Mucosa of stomach (tissue), 1 donor: ENCODE measurements around the gene NUP62.
"Not testable (repeated sequence)": the region's sequence is repeated elsewhere in the genome, so short reads cannot be mapped to it uniquely, and the experiment has no call there.

ENCODE experiments used
- H3K27me3 ChIP-seq: one replicate; pipeline ENCODE4 v1.7.0; 2013; ENCODE audit warnings: mild to moderate bottlenecking, low read length; ENCODE audit not compliant: control insufficient read depth, insufficient read depth
- H3K36me3 ChIP-seq: one replicate; pipeline ENCODE4 v1.7.0; 2013; ENCODE audit warnings: low read length; ENCODE audit not compliant: control insufficient read depth, insufficient read depth
- H3K4me1 ChIP-seq: one replicate; pipeline ENCODE4 v1.7.0; 2013; ENCODE audit warnings: mild to moderate bottlenecking, low read length; ENCODE audit not compliant: control insufficient read depth, insufficient read depth
- H3K4me3 ChIP-seq: one replicate; pipeline ENCODE4 v1.7.0; 2013; ENCODE audit warnings: low read length
- H3K9ac ChIP-seq: one replicate; pipeline ENCODE4 v1.7.0; 2013; ENCODE audit warnings: mild to moderate bottlenecking, low read length, moderate library complexity
- H3K9me3 ChIP-seq: one replicate; pipeline ENCODE4 v1.7.0; 2013; ENCODE audit warnings: mild to moderate bottlenecking, low read length, moderate library complexity; ENCODE audit not compliant: control insufficient read depth
- donor health status: Pancreatic carcinoma.

Gene NUP62

DNA sequence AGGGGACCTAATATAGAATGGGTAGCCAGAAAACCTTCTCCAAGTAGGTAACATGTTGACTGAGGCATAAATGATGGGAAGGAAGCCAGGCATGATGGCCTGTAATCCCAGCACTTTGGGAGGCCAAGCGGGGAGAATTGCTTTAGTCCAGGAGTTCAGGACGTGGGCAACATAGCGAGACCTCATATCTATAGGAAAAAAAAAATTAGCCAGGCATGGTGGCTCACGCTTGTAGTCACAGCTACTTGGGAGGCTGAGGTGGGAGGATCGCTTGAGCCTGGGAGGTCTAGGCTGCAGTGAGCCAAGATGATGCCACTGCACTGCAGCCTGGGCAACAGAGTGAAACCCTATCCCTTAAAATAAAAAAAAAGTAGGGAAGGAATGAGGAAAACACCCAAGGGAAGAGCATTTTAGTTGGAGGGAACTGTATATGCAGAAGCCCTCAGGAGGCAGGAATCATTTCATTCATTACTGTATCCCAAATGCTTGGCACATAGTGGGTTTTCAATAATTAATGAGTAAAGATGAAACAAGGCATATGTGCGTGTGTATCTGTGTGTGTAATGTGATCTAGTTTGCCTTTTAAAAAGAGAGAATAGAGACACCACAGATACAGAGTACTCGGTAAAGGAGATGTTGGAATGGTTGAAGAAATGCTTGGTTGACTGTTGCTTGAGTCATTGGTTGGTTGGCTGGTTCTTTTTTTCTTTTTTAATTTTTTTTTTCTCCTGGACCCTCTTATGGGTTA lies 2.2 kb upstream of the NUP62 start:
- H3K27me3 ChIP-seq: no peaks in the 10 kb centered on the region
- no peaks in the 10 kb centered on the region for H3K36me3 ChIP-seq
- H3K4me3 ChIP-seq: no peak overlapping the region
- H3K9me3 ChIP-seq: no peaks in the 10 kb centered on the region
- H3K4me1 ChIP-seq: peaks cover 15% of the 10 kb centered on the region
- H3K9ac ChIP-seq: no peak overlapping the region

DNA sequence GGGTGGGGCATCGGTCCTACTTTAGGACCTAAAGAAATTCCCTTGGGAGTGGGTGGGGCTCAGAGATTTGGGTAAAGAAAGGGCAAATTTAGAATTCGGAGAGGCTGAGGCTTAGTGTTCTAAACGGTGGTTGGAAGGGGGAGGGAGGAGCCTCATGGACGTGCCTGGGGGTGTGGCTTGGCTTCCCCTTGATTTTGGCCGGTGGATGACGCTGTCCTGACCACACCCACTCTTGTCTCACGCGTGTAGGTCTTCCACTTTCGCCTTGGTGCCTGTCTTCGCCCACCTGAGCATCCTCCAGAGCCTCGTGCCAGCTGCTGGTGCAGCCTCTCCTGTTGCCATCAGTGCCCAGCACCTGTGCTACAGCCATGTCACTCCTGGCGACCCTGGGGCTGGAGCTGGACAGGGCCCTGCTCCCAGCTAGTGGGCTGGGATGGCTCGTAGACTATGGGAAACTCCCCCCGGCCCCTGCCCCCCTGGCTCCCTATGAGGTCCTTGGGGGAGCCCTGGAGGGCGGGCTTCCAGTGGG lies 1.2 kb upstream of the NUP62 start:
- H3K27me3 ChIP-seq: no peaks in the 10 kb centered on the region
- H3K4me3 ChIP-seq: no peak overlapping the region

DNA sequence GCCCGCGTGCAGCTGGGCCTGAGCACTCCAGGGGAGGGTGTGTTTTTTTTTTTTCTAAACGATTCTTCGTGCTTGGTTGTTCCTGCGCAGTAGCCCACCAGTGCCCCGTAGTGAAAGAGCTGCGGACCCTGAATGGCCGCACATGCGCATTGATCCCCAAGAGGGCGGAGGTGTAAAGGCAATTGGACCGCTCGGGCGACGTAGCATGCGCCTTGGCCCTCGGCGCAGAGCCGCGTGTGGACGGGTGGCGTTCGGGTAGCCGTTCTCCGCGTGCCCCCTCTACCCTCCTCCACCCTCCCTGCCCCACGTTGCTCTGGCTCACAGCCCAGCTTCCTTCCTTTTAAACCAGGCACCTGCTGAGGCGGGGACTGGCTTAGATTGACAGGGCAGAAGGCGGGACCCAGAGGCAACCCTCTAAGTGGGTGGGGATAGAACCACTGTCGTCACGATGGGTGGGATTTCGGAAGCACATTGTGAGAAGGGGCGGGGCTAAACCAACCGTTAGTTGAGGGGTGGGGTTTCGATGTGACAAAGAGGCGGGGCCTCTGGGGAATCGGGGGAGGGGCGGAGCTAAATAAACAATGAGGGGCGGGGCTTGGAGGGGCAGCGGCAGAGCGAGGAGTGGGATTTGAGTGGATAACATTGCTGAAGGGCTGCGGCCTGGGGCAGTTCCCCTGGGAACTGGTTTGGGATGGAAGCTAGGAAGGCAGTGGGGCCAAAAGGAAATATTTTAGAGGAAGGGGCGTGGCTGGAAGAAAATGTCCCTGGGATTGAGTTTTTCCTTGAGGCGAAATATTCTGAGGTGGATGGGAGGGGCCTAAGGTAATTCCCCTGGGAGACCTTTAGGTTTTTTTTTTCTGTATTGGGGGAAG lies 543 bp upstream of the NUP62 start:
- Histone ChIP-seq H3K4me3 (peak overlapping the region; percentile 79), H3K9me3 (no peaks in the 10 kb centered on the region), H3K4me1 (peaks cover 15% of the 10 kb centered on the region), H3K27me3 (no peaks in the 10 kb centered on the region), H3K9ac (peak overlapping the region; percentile 78), H3K36me3 (no peaks in the 10 kb centered on the region)

More for the DNA sequence above, 1.2 kb upstream of the NUP62 start:
- Histone ChIP-seq H3K9me3 (no peaks in the 10 kb centered on the region), H3K36me3 (no peaks in the 10 kb centered on the region), H3K9ac (no peak overlapping the region), H3K4me1 (peaks cover 15% of the 10 kb centered on the region)

DNA sequence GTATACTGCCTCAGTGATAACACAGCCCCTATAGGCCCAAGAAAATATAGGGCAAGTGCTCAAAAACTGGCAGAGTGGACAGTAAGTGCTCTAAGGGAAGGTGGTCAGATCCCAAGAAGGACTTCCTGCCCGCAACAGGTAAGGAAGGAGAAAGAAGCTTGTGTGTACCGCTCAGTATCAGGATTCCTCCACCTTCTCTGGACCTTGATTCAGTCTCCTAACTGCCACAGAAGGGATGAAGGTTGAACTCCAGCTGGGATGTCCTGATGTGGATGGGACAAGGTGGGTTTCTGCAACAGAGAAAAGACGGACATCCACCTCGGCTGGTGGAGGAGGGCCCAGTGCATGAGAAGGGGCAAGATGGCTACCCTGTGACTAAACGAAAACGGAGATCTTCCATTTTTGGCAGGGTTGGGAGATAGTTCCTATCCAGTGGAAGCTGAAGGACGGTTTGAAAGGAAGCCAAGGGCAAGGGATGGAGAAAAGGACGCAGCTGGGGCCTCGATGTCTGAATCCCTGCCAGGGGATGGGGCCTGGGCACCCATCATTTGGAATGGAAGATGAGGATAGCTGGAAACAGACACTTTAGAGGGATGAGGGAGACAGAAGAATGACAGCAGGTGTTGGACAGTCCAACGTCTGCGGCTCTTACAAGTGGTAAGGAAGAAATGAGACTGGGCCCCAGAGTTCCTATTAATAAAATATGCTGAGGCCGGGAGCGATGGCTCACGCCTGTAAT lies 1.6 kb downstream of the NUP62 start:
- Histone ChIP-seq H3K36me3 (no peaks in the 10 kb centered on the region), H3K9me3 (no peaks in the 10 kb centered on the region), H3K4me1 (peaks cover 15% of the 10 kb centered on the region), H3K27me3 (no peaks in the 10 kb centered on the region), H3K4me3 (no peak overlapping the region), H3K9ac (peak overlapping the region; percentile 78)

DNA sequence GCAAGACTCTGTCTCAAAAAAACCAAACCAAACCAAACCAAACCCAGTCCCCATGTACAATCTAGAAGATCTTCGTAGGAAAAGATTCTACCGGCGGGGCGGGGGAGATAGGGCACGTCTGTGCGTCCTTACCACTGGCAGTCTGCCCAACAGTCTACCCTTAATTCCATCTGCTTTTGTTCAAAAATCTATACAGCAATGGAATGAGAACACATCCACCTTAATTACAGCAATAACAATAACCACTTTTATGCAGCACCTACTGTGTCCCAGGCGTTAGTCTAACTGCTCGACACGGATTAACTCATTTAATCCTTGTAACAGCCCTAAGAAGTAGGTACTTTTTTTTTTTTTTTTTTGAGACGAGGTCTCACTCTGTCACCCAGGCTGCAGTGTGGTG lies 2.8 kb downstream of the NUP62 start:
- Histone ChIP-seq H3K4me3 (no peak overlapping the region), H3K9ac (no peak overlapping the region), H3K4me1 (peaks cover 15% of the 10 kb centered on the region), H3K9me3 (no peaks in the 10 kb centered on the region), H3K27me3 (no peaks in the 10 kb centered on the region), H3K36me3 (no peaks in the 10 kb centered on the region)

DNA sequence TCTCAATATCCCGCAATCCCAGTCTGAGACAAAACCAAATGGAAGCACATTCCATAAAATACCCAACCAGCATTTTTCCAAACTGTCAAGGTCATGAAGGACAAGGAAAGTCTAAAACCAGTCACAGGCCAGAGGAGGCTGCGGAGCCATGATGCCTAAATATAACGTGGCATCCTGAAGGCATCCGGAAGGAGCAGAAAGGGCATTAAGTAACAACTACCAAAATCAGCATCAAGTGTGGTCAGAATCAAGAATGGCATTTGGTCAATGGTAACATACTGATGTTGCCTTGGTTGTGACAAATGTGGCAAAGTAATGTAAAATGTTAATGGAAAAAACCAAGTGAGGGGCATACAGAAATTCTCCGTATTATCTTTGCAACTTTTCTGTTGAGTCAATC lies 3.8 kb downstream of the NUP62 start:
- Histone ChIP-seq H3K27me3 (no peaks in the 10 kb centered on the region), H3K36me3 (no peaks in the 10 kb centered on the region), H3K4me3 (no peak overlapping the region), H3K9me3 (no peaks in the 10 kb centered on the region), H3K4me1 (peaks cover 15% of the 10 kb centered on the region), H3K9ac (no peak overlapping the region)

DNA sequence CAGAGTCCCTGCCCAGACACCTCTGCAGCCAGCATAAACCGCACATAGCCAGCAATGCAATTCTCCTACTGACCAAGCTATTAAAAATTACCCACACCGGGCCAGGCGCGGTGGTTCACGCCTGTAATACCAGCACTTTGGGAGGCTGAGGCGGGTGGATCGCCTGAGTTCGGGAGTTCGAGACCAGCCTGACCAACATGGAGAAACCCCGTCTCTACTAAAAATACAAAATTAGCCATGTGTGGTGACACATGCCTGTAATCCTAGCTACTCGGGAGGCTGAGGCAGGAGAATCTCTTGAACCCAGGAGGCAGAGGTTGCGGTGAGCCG lies 4.5 kb downstream of the NUP62 start:
- not testable (repeated sequence) for H3K36me3 ChIP-seq, H3K4me1 ChIP-seq, H3K27me3 ChIP-seq, H3K4me3 ChIP-seq, H3K9ac ChIP-seq, H3K9me3 ChIP-seq

DNA sequence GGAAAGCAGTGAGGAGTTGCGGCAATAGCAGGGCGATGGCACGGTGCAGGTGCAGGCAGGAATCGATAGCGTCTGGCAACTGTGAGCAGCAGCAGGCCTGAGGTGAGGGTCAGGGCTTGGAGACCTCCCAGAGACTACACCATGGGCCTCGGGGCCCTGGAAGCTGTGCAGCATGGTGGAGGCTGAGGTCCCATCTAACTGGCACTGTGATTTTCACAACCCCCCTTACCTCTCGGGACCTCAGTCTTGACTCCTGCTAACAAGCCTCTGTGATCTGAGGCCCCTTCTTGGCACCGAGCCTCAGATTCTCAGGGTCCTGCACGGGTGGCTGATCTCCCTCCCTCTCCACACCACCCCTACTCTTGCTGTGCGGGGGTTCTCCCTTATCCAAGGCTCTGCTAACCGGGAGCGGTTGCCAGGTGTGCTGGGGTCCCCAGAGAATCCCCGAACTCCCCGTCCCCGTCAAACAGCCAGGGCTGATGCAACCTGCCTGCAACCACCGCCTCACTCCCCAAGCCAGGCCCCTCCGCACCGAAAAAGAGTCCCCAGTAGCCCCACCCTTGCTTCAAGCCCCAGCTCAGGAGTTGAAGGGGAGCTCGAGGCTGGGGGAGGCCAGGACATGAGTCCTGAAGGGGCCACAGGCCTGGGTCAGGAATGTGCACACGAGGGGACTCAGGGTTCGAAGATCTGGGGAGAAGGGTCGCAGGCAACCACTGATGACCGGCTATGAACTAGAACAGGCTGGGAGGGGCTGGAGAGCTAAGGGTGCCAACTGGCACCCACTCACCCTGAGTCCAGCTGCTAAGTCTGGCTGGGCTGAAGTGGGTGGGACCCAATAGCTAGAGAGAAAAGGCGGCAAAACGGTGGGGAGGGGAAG lies 5.1 kb downstream of the NUP62 start:
- H3K36me3 ChIP-seq: no peaks in the 10 kb centered on the region
- H3K9me3 ChIP-seq: no peaks in the 10 kb centered on the region
- H3K27me3 ChIP-seq: no peaks in the 10 kb centered on the region
- H3K4me1 ChIP-seq: peaks cover 10% of the 10 kb centered on the region
- H3K9ac ChIP-seq: no peak overlapping the region
- H3K4me3 ChIP-seq: no peak overlapping the region

DNA sequence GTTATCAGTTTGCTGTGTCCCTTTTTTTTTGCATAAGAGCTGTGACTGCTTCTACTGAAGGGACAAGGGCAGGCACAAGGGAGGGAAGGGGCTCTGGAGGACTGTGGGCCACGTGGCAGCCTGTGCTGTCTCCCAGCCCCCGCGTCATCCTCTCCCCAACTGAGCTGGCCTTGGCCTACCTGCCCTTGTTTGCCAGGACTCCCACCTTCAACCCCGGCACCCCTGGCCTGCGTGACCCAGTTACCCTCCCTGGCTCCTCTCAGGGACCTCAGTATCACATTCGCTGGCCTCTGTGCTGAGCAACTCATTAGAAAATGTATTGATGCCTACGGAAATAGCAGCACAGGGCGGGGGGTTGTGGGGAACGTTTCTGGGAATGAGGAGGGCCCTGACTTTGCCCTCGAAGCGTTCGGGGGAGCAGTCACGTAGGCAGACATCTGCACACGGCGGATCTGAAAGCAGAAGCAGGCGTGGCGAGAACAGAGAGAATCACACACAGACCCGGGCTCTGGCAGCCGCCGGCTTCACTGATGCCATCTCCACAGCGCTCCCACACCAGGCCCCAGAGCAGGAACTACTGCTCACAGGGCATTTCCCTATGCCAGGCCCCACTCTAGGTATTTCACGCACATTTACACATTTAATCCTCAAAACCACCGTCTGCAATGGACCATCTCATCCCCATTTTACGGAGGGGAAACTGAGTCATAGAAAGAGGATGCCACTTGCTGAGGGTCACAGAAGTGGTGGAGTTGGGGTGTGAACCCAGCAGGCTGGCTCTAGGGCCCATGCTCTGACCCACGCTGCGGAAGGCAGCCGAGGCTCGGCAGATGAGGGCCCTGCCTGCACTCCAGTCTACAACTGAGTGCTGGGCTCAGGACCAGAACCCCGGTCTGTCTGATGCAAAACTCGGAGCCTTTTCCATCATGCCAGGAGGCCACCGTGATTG lies 6.0 kb downstream of the NUP62 start:
- Histone ChIP-seq H3K4me3 (no peak overlapping the region), H3K27me3 (no peaks in the 10 kb centered on the region), H3K4me1 (peaks cover 10% of the 10 kb centered on the region), H3K9me3 (no peaks in the 10 kb centered on the region), H3K36me3 (no peaks in the 10 kb centered on the region), H3K9ac (no peak overlapping the region)

DNA sequence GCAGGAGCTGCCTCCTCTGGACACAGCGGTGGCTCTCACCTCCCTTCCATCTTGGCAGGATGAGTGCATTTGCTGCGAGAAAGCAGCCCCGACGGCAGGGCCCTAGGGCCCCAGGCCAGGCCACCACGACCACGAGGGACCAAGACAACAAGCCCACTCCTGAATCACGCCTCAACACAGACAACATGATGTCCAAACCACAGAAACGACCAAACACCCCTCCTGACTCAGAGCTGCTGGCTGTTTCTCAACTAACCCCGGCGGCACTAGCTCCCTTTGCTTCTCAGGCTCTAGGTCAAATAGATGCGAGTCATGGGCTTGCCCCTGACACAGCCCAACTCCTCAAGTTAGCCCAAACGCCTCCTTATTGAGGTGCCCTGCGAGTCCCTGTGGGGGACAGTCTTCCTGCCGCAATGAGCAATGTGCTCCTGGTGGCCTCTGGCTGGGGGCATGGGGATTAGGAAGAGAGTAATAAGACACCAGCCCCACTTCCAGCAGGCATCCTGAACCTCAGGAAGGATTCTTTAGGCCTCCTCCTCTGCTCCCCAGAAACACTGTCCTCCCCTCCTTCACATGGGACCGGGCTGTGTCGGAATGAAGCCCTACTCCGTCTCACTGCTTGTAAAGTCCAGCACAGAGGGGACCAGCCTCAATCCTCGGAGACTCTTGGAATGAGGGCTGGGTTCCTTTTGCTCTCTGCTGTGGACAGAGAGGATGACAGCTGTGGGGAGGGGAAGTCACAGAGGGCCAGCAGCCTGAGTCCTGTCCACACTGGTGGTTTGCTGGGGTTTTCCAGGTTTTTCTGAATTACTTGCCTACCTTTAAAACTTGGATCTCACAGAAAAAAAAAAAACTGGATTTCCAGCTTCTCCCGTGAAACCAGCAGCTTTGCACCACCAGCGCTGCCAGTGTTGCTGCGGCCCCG lies 7.2 kb downstream of the NUP62 start:
- no peak overlapping the region for H3K9ac ChIP-seq
- H3K36me3 ChIP-seq: no peaks in the 10 kb centered on the region
- H3K4me3 ChIP-seq: no peak overlapping the region
- H3K27me3 ChIP-seq: no peaks in the 10 kb centered on the region
- H3K4me1 ChIP-seq: no peaks in the 10 kb centered on the region
- H3K9me3 ChIP-seq: no peaks in the 10 kb centered on the region
